OCI-LY1 (cell line): ENCODE measurements around the gene TBX21.
"Not testable (repeated sequence)": the region's sequence is repeated elsewhere in the genome, so short reads cannot be mapped to it uniquely, and the experiment has no call there.

ENCODE experiments used
- H2AFZ ChIP-seq: fragments of 200-600 bp; sonication (generic), shearing (Covaris generic); 2 replicates; pipeline ENCODE4 v1.6.0; 2014; ENCODE audit warnings: antibody characterized with exemption, mild to moderate bottlenecking, low read length
- H3F3A ChIP-seq: fragments of 200-600 bp; sonication (generic), shearing (Covaris generic); 2 replicates; pipeline ENCODE4 v1.6.0; 2014; ENCODE audit warnings: mild to moderate bottlenecking, antibody characterized with exemption, low read length, moderate library complexity; ENCODE audit not compliant: insufficient read depth
- H3K27ac ChIP-seq: fragments of 200-600 bp; sonication (generic); 2 replicates; pipeline ENCODE4 v1.5.1; 2014; ENCODE audit warnings: low read length, mixed run types, mild to moderate bottlenecking, low read depth; ENCODE audit not compliant: poor library complexity, severe bottlenecking
- H3K27me3 ChIP-seq: fragments of 200-600 bp; sonication (generic); 2 replicates; pipeline ENCODE4 v1.6.0; 2014; ENCODE audit warnings: antibody characterized with exemption, mild to moderate bottlenecking, low read length, moderate library complexity; ENCODE audit not compliant: insufficient read depth
- H3K36me3 ChIP-seq: fragments of 200-600 bp; sonication (generic); 2 replicates; pipeline ENCODE4 v1.6.1; 2014; ENCODE audit warnings: mild to moderate bottlenecking, antibody characterized with exemption, low read length, moderate library complexity, mixed read lengths; ENCODE audit not compliant: insufficient read depth
- H3K4me1 ChIP-seq: fragments of 200-600 bp; sonication (generic); 2 replicates; pipeline ENCODE4 v1.5.1; 2014; ENCODE audit warnings: mild to moderate bottlenecking, low read length, moderate library complexity; ENCODE audit not compliant: insufficient read depth, severe bottlenecking
- H3K4me2 ChIP-seq: fragments of 200-600 bp; sonication (generic), shearing (Covaris generic); 2 replicates; pipeline ENCODE4 v1.6.1; 2014; ENCODE audit warnings: low read length
- H3K4me3 ChIP-seq: fragments of 200-600 bp; sonication (generic); 2 replicates; pipeline ENCODE4 v1.5.1; 2014; ENCODE audit warnings: low read length, low read depth, mild to moderate bottlenecking, mixed read lengths; ENCODE audit not compliant: poor library complexity, severe bottlenecking
- H3K79me2 ChIP-seq: fragments of 200-600 bp; shearing (Covaris generic); 2 replicates; pipeline ENCODE4 v1.6.1; 2016; ENCODE audit warnings: mixed run types, low read length, mixed read lengths; ENCODE audit not compliant: insufficient read depth
- H3K9ac ChIP-seq: fragments of 200-600 bp; sonication (generic), shearing (Covaris generic); 2 replicates; pipeline ENCODE4 v1.6.1; 2014; ENCODE audit warnings: mild to moderate bottlenecking, low read length, mixed read lengths
- H3K9me2 ChIP-seq: fragments of 200-600 bp; sonication (generic), shearing (Covaris generic); 2 replicates; pipeline ENCODE4 v1.6.1; 2014; ENCODE audit warnings: low read depth, mild to moderate bottlenecking, low read length, mixed read lengths
- H3K9me3 ChIP-seq: fragments of 200-600 bp; shearing (Covaris generic); 2 replicates; pipeline ENCODE4 v1.6.1; 2014; ENCODE audit warnings: low read length, mixed read lengths
- H4K20me1 ChIP-seq: fragments of 200-600 bp; sonication (generic), shearing (Covaris generic); 2 replicates; pipeline ENCODE4 v1.6.0; 2016; ENCODE audit warnings: mild to moderate bottlenecking, low read length; ENCODE audit not compliant: insufficient read depth
- EZH2 ChIP-seq: fragments of 200-600 bp; sonication (generic), shearing (Covaris generic); IDR thresholded peaks from 2 replicates; pipeline ENCODE4 v1.8.0; 2017; ENCODE audit warnings: borderline replicate concordance, mixed run types, mild to moderate bottlenecking, antibody characterized with exemption, low read length, moderate library complexity, mixed read lengths
- TF ChIP-seq, protein P1 (sequence below): fragments of 200-600 bp; sonication (generic), shearing (Covaris generic); IDR thresholded peaks from 2 replicates; pipeline ENCODE4 v1.5.1; 2017; ENCODE audit warnings: mild to moderate bottlenecking, antibody characterized with exemption, low read length, moderate library complexity, mixed read lengths

TBX21 gene

GRCh38 chr17:47738178-47738577, 5.1 kb downstream of the TBX21 start:
- H3K27me3 ChIP-seq = peaks cover 3% of the 10 kb centered on the region; the same call in 1 of the 2 replicates
- no peaks in the 10 kb centered on the region for H3K79me2 ChIP-seq
- no peak overlapping the region for H2AFZ ChIP-seq
- H3K4me1 ChIP-seq = peaks cover 7% of the 10 kb centered on the region
- H3F3A ChIP-seq = no peaks in the 10 kb centered on the region
- no peak overlapping the region for H3K4me3 ChIP-seq
- H3K9me3 ChIP-seq = no peaks in the 10 kb centered on the region
- TF ChIP-seq, protein P1, sequence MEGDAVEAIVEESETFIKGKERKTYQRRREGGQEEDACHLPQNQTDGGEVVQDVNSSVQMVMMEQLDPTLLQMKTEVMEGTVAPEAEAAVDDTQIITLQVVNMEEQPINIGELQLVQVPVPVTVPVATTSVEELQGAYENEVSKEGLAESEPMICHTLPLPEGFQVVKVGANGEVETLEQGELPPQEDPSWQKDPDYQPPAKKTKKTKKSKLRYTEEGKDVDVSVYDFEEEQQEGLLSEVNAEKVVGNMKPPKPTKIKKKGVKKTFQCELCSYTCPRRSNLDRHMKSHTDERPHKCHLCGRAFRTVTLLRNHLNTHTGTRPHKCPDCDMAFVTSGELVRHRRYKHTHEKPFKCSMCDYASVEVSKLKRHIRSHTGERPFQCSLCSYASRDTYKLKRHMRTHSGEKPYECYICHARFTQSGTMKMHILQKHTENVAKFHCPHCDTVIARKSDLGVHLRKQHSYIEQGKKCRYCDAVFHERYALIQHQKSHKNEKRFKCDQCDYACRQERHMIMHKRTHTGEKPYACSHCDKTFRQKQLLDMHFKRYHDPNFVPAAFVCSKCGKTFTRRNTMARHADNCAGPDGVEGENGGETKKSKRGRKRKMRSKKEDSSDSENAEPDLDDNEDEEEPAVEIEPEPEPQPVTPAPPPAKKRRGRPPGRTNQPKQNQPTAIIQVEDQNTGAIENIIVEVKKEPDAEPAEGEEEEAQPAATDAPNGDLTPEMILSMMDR = no peak
- TF ChIP-seq EZH2 = no peak
- no peak overlapping the region for H3K9ac ChIP-seq
- H3K9me2 ChIP-seq = no peaks in the 10 kb centered on the region
- H3K4me2 ChIP-seq = no peak overlapping the region
- H3K36me3 ChIP-seq = no peaks in the 10 kb centered on the region
- no peaks in the 10 kb centered on the region for H4K20me1 ChIP-seq
- H3K27ac ChIP-seq = no peak overlapping the region

- no peak overlapping the region for H3K4me2 ChIP-seq
- no peak overlapping the region for H3K27ac ChIP-seq
- H3K9me2 ChIP-seq = no peaks in the 10 kb centered on the region
- H3F3A ChIP-seq = no peaks in the 10 kb centered on the region
- H3K9ac ChIP-seq = no peak overlapping the region
- H3K9me3 ChIP-seq = no peaks in the 10 kb centered on the region
- no peaks in the 10 kb centered on the region for H4K20me1 ChIP-seq
- no peak overlapping the region for H2AFZ ChIP-seq
- H3K36me3 ChIP-seq = no peaks in the 10 kb centered on the region
- H3K79me2 ChIP-seq = no peaks in the 10 kb centered on the region
- peaks cover 3% of the 10 kb centered on the region; the same call in 1 of the 2 replicates for H3K27me3 ChIP-seq
- no peak overlapping the region for H3K4me3 ChIP-seq
- TF ChIP-seq, protein P1 = no peak
- TF ChIP-seq EZH2 = no peak
- no peaks in the 10 kb centered on the region for H3K4me1 ChIP-seq
These were observed 6.1 kb downstream of the TBX21 start for GRCh38 chr17:47739150-47739549.

DNA sequence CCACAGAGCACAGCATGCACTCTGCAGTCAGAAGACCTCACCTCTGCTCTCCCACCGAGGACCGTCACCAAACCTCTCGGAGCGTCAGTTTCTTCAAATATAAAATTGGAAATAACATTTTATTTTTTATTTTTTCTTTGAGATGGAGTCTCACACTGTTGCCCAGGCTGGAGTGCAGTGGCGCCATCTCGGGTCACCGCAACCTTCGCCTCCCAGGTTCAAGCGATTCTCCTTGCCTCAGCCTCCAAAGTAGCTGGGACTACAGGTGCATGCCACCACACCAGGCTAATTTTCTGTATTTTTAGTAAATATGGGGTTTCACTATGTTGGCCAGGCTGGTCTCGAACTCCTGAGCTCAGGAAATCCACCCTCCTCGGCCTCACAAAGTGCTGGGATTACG, 6.9 kb downstream of the TBX21 start:
- not testable (repeated sequence) for H3K36me3 ChIP-seq, H3K27ac ChIP-seq, H2AFZ ChIP-seq, H3K9me2 ChIP-seq, H3K4me2 ChIP-seq, H3F3A ChIP-seq, H3K9me3 ChIP-seq, H4K20me1 ChIP-seq, H3K27me3 ChIP-seq, H3K79me2 ChIP-seq, H3K4me1 ChIP-seq, H3K9ac ChIP-seq, H3K4me3 ChIP-seq

GRCh38 chr17:47741109-47741792, 8.2 kb downstream of the TBX21 start:
- Histone ChIP-seq H2AFZ (no peak overlapping the region), H3K9me2 (no peaks in the 10 kb centered on the region), H3K9me3 (no peaks in the 10 kb centered on the region), H3F3A (no peaks in the 10 kb centered on the region), H3K79me2 (no peaks in the 10 kb centered on the region), H3K4me1 (no peaks in the 10 kb centered on the region), H3K27me3 (peaks cover 3% of the 10 kb centered on the region; the same call in 1 of the 2 replicates), H3K36me3 (no peaks in the 10 kb centered on the region), H3K4me3 (no peak overlapping the region), H3K27ac (no peak overlapping the region), H3K4me2 (no peak overlapping the region), H3K9ac (no peak overlapping the region), H4K20me1 (no peaks in the 10 kb centered on the region)
- TF ChIP-seq EZH2 = no peak
- TF ChIP-seq, protein P1 = no peak
